Adrenal gland (tissue), 12 donors: ENCODE data around the gene SERGEF. TPM values are rescaled to one million over a fixed set of nuclear protein-coding genes. Genes with fewer than 3 reads are reported as not detected.
"Not testable (repeated sequence)": the region's sequence is repeated elsewhere in the genome, so short reads cannot be mapped to it uniquely, and the experiment has no call there.

Experiments used
- DNase-seq, 7 donors: peaks; one replicate each; pipeline ENCODE4 v3.0.0-alpha.2; 2019 to 2020
- H3K27ac ChIP-seq, 5 donors: fragments of 200-600 bp; sonication (generic) in 4 of 5; 1 replicate in 3 of 5; 2 replicates in 2 of 5; pipeline versions ENCODE4 v1.5.1 to v1.8.0; 2016 to 2020; ENCODE audit warnings: mild to moderate bottlenecking in 1 of 5
- H3K27me3 ChIP-seq: fragments of 200-600 bp; 2 replicates; pipeline ENCODE4 v1.8.0; 2021
- H3K36me3 ChIP-seq, 2 donors: fragments of 200-600 bp; replicated peaks in 1 of 2; 1 replicate in 1 of 2; 2 replicates in 1 of 2; pipeline versions ENCODE4 v1.5.1 to v1.8.0; 2018 to 2022
- H3K4me1 ChIP-seq, 2 donors: fragments of 200-600 bp; replicated peaks in 1 of 2; 1 replicate in 1 of 2; 2 replicates in 1 of 2; pipeline versions ENCODE4 v1.5.1 to v1.8.0; 2018 to 2021
- H3K4me3 ChIP-seq, 4 donors: fragments of 200-600 bp; sonication (generic) in 3 of 4; one replicate each; pipeline ENCODE4 v1.5.1; 2016 to 2018
- H3K9me3 ChIP-seq, 3 donors: fragments of 200-600 bp; sonication (generic) in 1 of 3; replicated peaks in 1 of 3; 1 replicate in 2 of 3; 2 replicates in 1 of 3; pipeline versions ENCODE4 v1.5.1 to v1.8.0; 2016 to 2021
- CTCF ChIP-seq, 6 experiments: fragments of 450-650 bp in 4 of 6; fragments of 200-600 bp in 2 of 6; sonication (generic) in 1 of 6; IDR thresholded peaks; 1 replicate in 5 of 6; 2 replicates in 1 of 6; pipeline versions ENCODE4 v1.5.1 to v1.8.0; 2016 to 2021; ENCODE audit warnings: antibody characterized with exemption in 6 of 6, mild to moderate bottlenecking in 2 of 6, moderate library complexity in 1 of 6
- POLR2A ChIP-seq, 2 donors: fragments of 450-650 bp; IDR thresholded peaks; one replicate each; pipeline ENCODE4 v1.6.1; 2017; ENCODE audit warnings: antibody characterized with exemption in 2 of 2, mild to moderate bottlenecking in 2 of 2, moderate library complexity in 1 of 2
- WGBS, 4 donors: extraction: QIAGEN DNeasy Blood & Tissue Kit in 2 of 4; methylation state at CpG; one replicate each; pipeline versions ENCODE4 v1.1.5 to v1.1.7; 2013 to 2017; 5-methylcytosine and 5-hydroxymethylcytosine counted together
- intact Hi-C, 2 donors: fragments of 100-400 bp; cut with DNase I; formaldehyde crosslinking; loops; one replicate each; pipeline versions ENCODE4 v1.14.1 to v1.15.0; 2022 to 2023
- polyA plus RNA-seq, 3 donors: library from polyadenylated mRNA; stranded (reverse); fragments of 200-250 nt in 2 of 3; fragments of 350-450 nt in 1 of 3; fragmentation: Illumina TruSeq in 1 of 3; extraction: RNeasy Lipid Tissue Mini Kit (QIAGEN cat#74804) in 1 of 3; gene quantifications; one replicate each; pipeline ENCODE4 v1.2.3, GENCODE V29; 2013 to 2014
- total RNA-seq, 9 donors: library from RNA; depleted of rRNA in 4 of 9; stranded (reverse); fragments of >200 nt in 4 of 9; fragments of 120-200 nt in 1 of 9; fragmentation: NEBNext Ultra II Directional in 1 of 9; extraction: Animal tissue kit (Norgen Biotek cat#: 25700) in 1 of 9; gene quantifications; one replicate each; pipeline versions ENCODE4 v1.1.0 to v1.2.4, GENCODE V29; 2013 to 2023
- donor health status: healthy with polysubstance abuse.
- donor health status: Bipolar disorder and iron deficiency.
- donor health status: DM: yes; HTN: yes; CAD: no.
- donor health status: DM: no; HTN: no; CAD: no.
- donor health status: DM: no; HTN: no; CAD: no.
- donor health status: DM: yes; HTN: yes; CAD: no.

The SERGEF gene
- total and polyA plus RNA-seq, 12 donors = 21.7 to 216 (median 38.4) TPM

- DNase-seq = no peak
- Histone ChIP-seq H3K4me3 (no peak overlapping the region), H3K9me3 (no peaks in the 10 kb centered on the region), H3K27ac (no peak overlapping the region), H3K36me3 (no peaks in the 10 kb centered on the region), H3K27me3 (no peaks in the 10 kb centered on the region), H3K4me1 (no peaks in the 10 kb centered on the region)
- no peak for TF ChIP-seq POLR2A (IDR thresholded peaks at IDR 0.05)
- TF ChIP-seq CTCF (IDR thresholded peaks at IDR 0.05) = no peak
- intact Hi-C loops = no loop called here
- 91 to 97% (median 95%) methylated on average over 3 of the region's 3 CpGs for WGBS, 4 donors
These were observed 136.0 kb downstream of the SERGEF start for GRCh38 chr11:17876827-17877226.

GRCh38 chr11:17875891-17876290, 137.0 kb downstream of the SERGEF start:
- no peaks in the 10 kb centered on the region for H3K4me1 ChIP-seq
- no peaks in the 10 kb centered on the region for H3K27me3 ChIP-seq
- TF ChIP-seq CTCF (IDR thresholded peaks at IDR 0.05) = no peak
- no peak for TF ChIP-seq POLR2A (IDR thresholded peaks at IDR 0.05)
- H3K9me3 ChIP-seq = no peaks in the 10 kb centered on the region
- no peaks in the 10 kb centered on the region for H3K36me3 ChIP-seq
- intact Hi-C loops = no loop called here
- DNase-seq = no peak
- H3K4me3 ChIP-seq = no peak overlapping the region
- no peak overlapping the region for H3K27ac ChIP-seq

GRCh38 chr11:17873586-17873985, 139.3 kb downstream of the SERGEF start:
- Histone ChIP-seq H3K36me3 (no peaks in the 10 kb centered on the region), H3K9me3 (no peaks in the 10 kb centered on the region), H3K4me3 (no peak overlapping the region), H3K27ac (no peak overlapping the region), H3K4me1 (no peaks in the 10 kb centered on the region), H3K27me3 (no peaks in the 10 kb centered on the region)
- WGBS, 4 donors = 59 to 84% (median 78%) methylated on average over 2 of the region's 2 CpGs
- TF ChIP-seq CTCF (IDR thresholded peaks at IDR 0.05) (no peak), POLR2A (IDR thresholded peaks at IDR 0.05) (no peak)
- intact Hi-C loops = no loop called here
- no peak for DNase-seq

- H3K36me3 ChIP-seq, H3K9me3 ChIP-seq, DNase-seq, H3K4me1 ChIP-seq, H3K27me3 ChIP-seq, H3K4me3 ChIP-seq, intact Hi-C loops, H3K27ac ChIP-seq: not testable (repeated sequence)
- WGBS, 4 donors = 95 to 100% (median 95%) methylated on average over 3 of the region's 3 CpGs
These were observed 144.4 kb downstream of the SERGEF start for GRCh38 chr11:17868398-17868797.

GRCh38 chr11:17867341-17867740, 145.5 kb downstream of the SERGEF start:
- intact Hi-C loops = no loop called here
- no peaks in the 10 kb centered on the region for H3K27me3 ChIP-seq
- TF ChIP-seq CTCF (IDR thresholded peaks at IDR 0.05) = no peak
- TF ChIP-seq POLR2A (IDR thresholded peaks at IDR 0.05) = no peak
- H3K27ac ChIP-seq = no peak overlapping the region
- no peak for DNase-seq
- no peaks in the 10 kb centered on the region for H3K4me1 ChIP-seq
- H3K4me3 ChIP-seq = no peak overlapping the region
- no peaks in the 10 kb centered on the region for H3K36me3 ChIP-seq
- 89 to 100% (median 95%) methylated on average over 1 to 3 of the region's 3 CpGs for WGBS, 4 donors
- no peaks in the 10 kb centered on the region for H3K9me3 ChIP-seq
